Inflammatory macrophage treated with lipopolysaccharide for 4 hours (primary cell): ENCODE data around the gene PRKAG2.
"Not testable (repeated sequence)": the region's sequence is repeated elsewhere in the genome, so short reads cannot be mapped to it uniquely, and the experiment has no call there.

ENCODE experiments used
- DNase-seq: peaks from one replicate; pipeline ENCODE4 v3.0.0-alpha.2; 2020

The PRKAG2 gene

DNA sequence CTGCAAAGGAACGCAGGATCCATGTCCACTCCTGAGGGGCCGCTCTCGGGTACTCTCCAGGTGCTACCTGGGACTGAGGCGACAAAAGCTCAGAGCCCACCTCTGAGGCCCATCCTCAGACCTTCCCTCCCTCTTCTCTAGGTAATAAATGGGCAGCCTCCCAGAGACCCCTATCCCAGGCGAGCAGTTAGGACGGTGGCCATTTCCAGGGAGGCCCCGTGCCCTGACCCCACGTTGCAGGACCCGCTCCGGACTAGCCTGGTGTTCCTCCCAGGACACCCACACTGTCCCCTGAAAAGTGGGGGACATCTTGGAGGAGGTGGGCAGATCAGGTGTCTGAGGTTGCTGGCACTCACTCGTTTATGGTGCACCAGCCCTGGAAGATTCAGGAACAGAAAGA lies 44.3 kb downstream of the PRKAG2 start:
- no peak for DNase-seq

GRCh38 chr7:151832138-151832537 lies 44.8 kb downstream of the PRKAG2 start:
- no peak for DNase-seq

DNA sequence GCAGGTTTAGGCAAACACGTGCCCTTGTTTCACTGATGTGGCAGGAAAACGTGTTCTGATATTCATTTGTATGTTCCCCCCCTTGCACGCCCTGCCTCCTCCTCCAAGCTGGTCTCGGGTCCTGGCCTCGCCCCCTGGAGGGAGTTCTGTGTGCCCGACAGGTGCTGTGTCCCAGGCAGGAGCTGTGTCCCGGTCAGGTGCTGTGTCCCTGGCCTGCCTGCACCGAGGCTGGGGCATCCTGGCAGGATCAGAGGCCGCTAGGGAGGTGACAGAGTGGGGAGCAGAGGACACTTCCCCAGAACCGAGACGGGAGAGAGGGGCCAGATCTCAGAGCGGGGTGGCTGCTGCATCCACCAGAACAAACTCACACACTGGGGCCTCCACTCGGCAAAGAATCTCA lies 45.3 kb downstream of the PRKAG2 start:
- DNase-seq: no peak

GRCh38 chr7:151830121-151830830 lies 46.6 kb downstream of the PRKAG2 start:
- peak; percentile 59 for DNase-seq

DNA sequence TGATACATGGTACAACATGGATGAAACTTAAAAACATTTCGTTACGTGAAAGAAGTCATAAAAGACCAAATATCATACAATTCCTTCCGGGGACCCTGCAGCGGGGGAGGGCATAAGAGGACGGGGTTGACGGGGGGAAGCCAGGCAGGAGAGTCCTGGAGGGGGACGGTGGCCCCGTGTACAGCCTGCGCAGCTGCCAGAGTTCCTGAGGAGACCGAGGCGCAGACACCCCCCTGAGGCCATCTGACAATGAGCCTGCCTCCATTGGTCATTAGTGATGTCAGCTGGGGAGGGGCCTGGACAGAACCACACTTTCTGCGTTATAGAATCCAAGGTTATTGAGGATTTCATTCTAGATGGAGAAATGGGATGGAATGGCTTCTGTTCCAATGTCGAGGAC lies 47.2 kb downstream of the PRKAG2 start:
- DNase-seq: no peak

DNA sequence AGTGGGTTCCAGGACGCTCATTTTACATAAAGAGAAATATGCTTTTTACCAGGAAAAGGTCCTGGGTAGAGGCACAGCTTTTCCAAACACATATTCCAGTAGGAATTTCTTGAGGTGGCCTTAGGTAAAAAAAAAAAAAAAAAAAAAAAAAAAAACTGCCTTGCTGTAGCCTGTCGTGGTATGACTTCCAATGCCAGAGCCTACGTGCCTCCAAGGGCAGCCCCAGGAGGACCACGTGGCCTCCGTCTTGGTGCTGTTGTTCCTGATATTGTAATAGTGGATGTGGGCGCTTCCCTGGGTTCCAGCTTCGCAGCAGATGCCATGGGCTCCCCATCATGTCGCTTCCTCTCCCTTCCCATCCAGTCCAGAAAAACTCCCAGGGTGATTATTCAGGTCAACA lies 49.3 kb downstream of the PRKAG2 start:
- no peak for DNase-seq

- not testable (repeated sequence) for DNase-seq
Measured at GRCh38 chr7:151826316-151826715, 50.6 kb downstream of the PRKAG2 start.

DNA sequence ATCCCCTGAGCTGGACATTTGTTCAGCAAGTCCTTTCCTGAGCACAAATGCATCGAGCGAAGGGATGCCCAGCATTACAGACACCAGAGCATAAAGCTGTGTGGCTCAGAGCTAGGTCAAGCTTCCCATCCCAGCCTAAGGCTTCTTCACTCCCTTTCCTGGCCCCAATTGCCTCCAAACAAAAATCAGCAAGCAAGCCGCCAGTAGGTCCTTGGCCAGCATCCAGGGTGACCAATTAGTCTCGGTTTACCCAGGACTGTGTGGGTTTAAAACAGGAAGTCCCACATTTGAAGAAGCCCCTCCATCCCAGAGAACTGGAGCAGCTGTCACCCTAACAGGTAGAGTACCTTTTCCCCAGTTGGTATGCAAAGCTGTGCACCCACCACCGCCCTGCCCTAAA lies 51.2 kb downstream of the PRKAG2 start:
- DNase-seq: peak; percentile 49

- DNase-seq: no peak
Measured at GRCh38 chr7:151824373-151824933, 52.5 kb downstream of the PRKAG2 start.

- no peak for DNase-seq
Measured at GRCh38 chr7:151823566-151824372, 53.1 kb downstream of the PRKAG2 start.

DNA sequence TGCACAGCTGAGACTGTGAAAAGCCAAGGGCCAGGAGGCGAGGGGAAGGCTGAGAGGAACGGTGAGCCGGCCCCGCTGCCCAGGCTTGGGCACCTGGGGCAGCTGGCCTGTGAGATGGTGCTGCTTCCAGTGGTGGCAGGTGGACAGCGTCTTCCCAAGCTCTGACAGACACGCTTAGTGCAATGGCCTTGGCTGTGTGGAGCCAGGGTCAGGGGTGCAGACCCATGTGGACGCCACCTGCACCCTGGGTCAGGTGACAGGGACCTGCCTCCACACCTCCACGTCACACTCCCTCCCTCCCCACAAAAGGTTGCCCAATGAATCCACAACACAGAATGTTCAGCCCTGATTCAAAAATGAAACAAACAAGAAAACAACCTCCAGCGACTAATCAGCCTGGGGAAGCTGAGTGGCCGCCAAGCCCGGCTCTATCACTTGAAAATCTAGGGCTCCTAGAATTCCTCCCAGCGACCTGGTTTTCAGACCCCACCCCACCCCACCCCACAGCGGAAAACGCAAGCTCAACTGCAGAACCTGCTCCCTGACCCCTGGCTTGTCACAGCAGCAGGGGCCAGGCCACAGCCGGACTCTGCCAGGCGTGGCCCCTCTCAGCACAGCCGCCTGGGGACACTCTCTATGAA lies 54.3 kb downstream of the PRKAG2 start:
- DNase-seq: no peak

DNA sequence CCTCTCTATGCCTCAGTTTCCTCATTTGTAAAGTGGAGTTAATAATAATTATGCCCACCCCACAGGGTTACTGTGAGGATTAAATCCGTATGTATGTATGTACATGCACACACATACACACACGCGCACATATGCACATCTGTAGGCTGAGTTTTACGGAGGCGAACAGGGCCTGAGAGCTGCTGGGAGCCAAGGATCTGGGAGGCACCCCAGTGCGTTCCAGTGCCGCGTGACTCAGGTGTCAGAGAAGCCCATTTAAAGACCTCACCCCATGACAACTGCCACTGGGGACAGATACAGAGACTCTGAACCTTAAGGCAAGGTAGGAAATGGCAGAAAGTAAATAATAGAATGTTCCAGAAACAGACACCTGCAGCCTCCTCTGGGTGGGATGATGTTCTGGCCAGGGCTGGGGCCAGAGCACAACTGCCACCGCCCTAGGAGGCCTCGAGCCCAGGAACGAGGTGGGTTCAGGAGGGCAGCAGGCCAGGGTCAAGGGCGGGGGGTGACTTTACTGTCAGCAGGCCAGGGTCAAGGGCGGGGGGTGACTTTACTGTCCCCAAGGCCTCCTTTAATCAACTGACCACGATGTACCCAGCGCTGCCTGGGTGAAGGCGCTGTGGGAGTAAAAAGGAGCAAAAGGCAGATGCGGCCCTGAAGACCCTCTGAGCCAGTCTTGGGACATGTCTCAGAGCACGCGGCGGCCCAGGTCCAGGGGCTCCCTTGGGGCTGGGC lies 54.9 kb downstream of the PRKAG2 start:
- DNase-seq: no peak

DNA sequence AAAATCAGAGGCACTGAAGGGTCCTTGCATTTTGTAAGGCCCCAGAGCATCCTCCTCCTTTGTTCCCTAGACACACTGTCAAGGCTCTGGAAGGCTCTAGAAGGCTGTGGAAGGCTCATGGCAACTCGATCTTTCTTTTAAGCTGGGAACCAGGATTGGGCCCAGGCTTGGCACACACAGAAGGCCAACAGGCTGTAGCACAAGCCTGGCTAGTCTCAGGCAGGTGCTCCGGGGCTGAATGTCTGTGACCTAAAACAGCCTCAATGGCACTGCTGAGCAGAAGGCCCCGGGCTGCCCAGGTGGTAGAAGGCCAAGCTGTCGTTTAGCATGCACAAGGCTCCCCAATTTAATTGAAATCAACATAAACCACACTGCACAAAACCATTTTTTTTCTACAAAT lies 55.7 kb downstream of the PRKAG2 start:
- DNase-seq: no peak

GRCh38 chr7:151820491-151821105 lies 56.3 kb downstream of the PRKAG2 start:
- no peak for DNase-seq

GRCh38 chr7:151819866-151820265 lies 57.0 kb downstream of the PRKAG2 start:
- DNase-seq: no peak

DNA sequence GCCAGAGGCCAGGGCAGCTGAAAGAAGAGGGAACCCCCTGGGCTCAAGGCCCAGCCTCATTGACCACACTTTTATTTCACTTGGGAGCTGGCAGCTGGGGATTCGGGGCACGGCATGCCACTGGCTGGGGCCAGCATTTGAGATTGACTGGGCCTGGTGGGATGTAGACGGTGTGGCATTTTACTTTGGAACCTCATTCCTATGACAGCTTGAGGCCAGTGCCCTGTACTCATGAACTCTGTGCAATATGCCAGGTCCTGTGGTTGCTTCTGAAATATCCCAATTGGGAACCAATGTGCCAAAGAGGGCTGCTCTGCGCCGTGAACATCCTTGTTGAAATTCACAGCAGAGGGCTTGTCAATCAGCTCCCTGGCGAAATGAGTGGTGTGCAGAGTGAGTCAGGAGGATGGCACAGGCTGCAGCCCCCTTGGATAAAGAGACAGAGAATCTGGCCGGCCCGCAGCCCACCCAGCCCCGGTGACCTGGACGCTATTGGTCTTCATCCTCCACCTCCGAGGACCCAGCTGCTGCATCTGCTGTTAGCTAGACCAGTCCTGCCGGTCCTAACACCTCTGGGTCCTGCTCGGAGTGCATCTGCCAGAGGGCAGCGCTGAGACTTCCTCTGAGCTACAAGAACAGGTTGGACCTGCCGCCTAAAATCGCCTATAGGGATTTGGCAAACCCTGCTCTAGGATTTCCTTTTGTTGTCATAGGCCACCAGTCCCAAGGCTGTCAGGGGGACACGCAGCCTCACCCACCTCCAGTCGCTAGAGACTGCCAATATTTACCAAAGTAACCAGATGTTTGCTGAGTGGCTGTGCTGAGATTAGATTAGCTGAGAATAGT lies 58.0 kb downstream of the PRKAG2 start:
- no peak for DNase-seq

DNA sequence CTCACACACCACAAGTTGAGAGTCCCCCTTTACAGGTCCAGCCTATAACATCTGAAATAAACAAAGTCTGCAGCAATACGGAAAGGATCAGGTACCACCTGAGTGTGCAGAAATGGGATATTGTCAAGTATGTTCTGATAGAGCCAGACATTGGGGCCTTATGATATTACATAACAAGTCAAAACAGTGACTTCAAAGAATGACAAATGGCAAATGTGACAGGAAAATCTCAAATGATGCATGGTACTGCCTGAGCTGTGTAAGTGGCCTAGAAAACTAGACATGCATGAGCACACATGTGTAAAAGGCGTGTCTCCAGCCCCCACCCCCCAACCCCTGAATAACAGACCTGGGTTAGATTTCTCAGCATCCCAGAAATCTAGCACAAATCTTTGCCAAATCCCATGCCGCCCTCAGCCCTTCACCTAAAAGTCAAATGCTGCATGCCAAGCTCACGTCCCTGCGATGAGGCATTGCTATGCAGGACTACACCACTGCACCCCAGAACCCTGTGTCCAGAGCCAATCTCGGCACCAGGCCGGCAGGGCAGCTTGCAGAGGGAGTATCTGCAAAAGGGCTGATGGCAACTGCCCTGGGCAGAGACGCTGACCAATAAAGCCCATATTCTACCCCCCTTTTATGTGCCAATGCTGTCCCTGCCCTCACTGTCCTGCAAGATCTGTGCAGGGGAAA lies 58.8 kb downstream of the PRKAG2 start:
- no peak for DNase-seq

- DNase-seq: no peak
Measured at GRCh38 chr7:151817315-151817690, 59.6 kb downstream of the PRKAG2 start.

DNA sequence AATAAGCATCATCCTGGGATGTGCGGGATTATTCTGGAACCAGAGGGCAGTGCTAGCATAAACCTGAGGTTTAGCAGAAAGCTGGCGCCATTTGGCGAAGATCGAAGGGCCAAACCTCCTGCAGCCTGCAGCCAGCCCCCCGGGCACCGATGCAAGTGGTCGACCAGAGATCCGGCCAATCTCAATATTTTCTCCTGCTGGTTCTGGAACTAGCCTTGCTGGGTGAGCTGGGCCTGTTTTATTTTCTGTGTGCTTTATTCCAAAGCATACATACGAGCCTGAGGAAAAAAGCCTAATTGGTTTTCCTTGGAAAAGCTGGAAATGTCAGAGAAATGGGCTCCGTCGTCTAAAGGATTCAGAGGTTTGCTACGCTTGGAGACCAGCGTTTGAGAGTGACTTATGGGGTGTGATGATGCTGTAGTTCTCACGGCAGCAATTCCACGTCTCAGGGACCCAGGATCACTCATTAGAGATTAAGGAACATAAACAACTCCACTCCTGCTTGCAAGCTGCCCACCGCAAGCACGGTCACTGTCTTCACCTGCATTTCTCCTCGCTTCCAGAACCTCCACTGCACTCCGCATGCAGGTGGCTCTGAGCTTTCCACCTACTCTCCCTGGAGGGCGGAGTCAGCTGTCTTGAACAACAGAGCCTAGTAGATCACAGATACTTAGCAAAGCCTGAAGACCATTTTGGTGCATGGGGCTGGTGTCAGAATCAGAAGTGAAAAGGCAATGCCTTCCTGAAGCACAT lies 60.2 kb downstream of the PRKAG2 start:
- DNase-seq: no peak

DNA sequence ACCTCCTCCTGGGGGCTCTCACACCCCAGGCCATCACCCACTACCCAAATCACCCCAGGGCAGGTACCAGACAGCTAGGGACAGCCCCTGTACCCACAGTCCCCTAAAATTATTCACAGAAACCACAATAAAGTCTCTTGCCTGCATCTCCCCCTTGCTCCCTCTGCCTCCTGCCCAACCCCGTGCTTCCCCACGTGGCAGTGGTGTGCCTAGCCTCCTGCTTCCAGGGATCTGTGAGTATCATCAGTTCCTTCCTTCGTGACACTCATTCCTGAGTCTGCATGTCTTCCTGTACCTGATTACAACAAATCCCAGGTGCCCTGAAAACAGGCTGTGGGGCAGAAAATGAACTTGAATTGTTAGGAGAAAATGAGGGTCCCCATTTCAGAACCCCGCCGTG lies 61.5 kb downstream of the PRKAG2 start:
- no peak for DNase-seq
